H1 (cell line): ENCODE measurements around the gene MTF1. TPM values are rescaled to one million over a fixed set of nuclear protein-coding genes. Genes with fewer than 3 reads are reported as not detected.

Experiments used
- CTCF ChIA-PET: fragments of 300-600 bp; sonication (Branson Sonifier 250); formaldehyde crosslinking; loops from one replicate; lab custom pipeline; 2021; ENCODE audit not compliant: partially characterized antibody; lab: Charles Lee
- POLR2A ChIA-PET: fragments of 300-600 bp; sonication (Branson Sonifier 250); formaldehyde crosslinking; loops from one replicate; lab custom pipeline; 2021; ENCODE audit warnings: inconsistent platforms; ENCODE audit not compliant: partially characterized antibody; lab: Charles Lee
- DNase-seq, 2 experiments: peaks; one replicate each; pipeline versions ENCODE4 v3.0.0 to v3.0.0-alpha.2; 2010 to 2022; ENCODE audit warnings: low spot score in 2 of 2, low read depth in 1 of 2, mixed read lengths in 1 of 2
- FAIRE-seq: peaks from 2 replicates; lab custom pipeline; 2011; peaks lifted over from hg19 to GRCh38; lab: Jason Lieb, UNC
- H2AFZ ChIP-seq: 2 replicates; pipeline ENCODE4 v1.8.1; 2012; ENCODE audit warnings: low read length, inconsistent platforms
- H2AK5ac ChIP-seq: 2 replicates; pipeline ENCODE4 v1.6.1; 2013; ENCODE audit warnings: low read depth, low read length
- H2BK120ac ChIP-seq: replicated peaks from 2 replicates; pipeline ENCODE3; 2013; ENCODE audit warnings: low read depth, low read length, inconsistent platforms
- H2BK12ac ChIP-seq: 2 replicates; pipeline ENCODE4 v1.6.1; 2013; ENCODE audit warnings: low read depth, low read length
- H2BK15ac ChIP-seq: 2 replicates; pipeline ENCODE4 v1.6.1; 2013; ENCODE audit warnings: low read length
- H2BK20ac ChIP-seq: 2 replicates; pipeline ENCODE4 v1.6.1; 2013; ENCODE audit warnings: low read length
- H2BK5ac ChIP-seq: 2 replicates; pipeline ENCODE4 v1.6.1; 2013; ENCODE audit warnings: low read depth, low read length
- H3K14ac ChIP-seq: 2 replicates; pipeline ENCODE4 v1.6.1; 2013; ENCODE audit warnings: inconsistent platforms; ENCODE audit not compliant: insufficient read length
- H3K18ac ChIP-seq: 2 replicates; pipeline ENCODE4 v1.6.1; 2013; ENCODE audit warnings: low read length; ENCODE audit errors: extremely low read depth
- H3K23ac ChIP-seq: 2 replicates; pipeline ENCODE4 v1.6.1; 2013; ENCODE audit warnings: inconsistent platforms; ENCODE audit not compliant: insufficient read length
- H3K23me2 ChIP-seq: 2 replicates; pipeline ENCODE4 v1.6.1; 2013; ENCODE audit warnings: low read depth, low read length
- H3K27ac ChIP-seq: 2 replicates; pipeline ENCODE4 v1.6.1; 2011; ENCODE audit warnings: low read depth, low read length, inconsistent platforms
- H3K27me3 ChIP-seq, 4 experiments: replicated peaks in 1 of 4; 1 replicate in 1 of 4; 2 replicates in 3 of 4; pipeline versions ENCODE4 v1.6.1 to v1.8.1; 2011 to 2013; ENCODE audit warnings: low read length in 3 of 4, mild to moderate bottlenecking in 3 of 4, inconsistent platforms in 2 of 4, mixed read lengths in 2 of 4, moderate library complexity in 1 of 4; ENCODE audit not compliant: control insufficient read depth in 3 of 4, insufficient read depth in 3 of 4; ENCODE audit errors: extremely low read depth in 1 of 4
- H3K36me3 ChIP-seq, 4 experiments: 2 replicates each; pipeline versions ENCODE4 v1.6.1 to v1.8.1; 2011 to 2013; ENCODE audit warnings: mild to moderate bottlenecking in 4 of 4, low read length in 3 of 4, moderate library complexity in 2 of 4, control low read depth in 1 of 4, inconsistent platforms in 1 of 4; ENCODE audit not compliant: insufficient read depth in 4 of 4, control insufficient read depth in 2 of 4
- H3K4ac ChIP-seq: replicated peaks from 2 replicates; pipeline ENCODE3; 2013; ENCODE audit warnings: low read length, low read depth, mixed read lengths, inconsistent platforms; ENCODE audit not compliant: insufficient read length
- H3K4me1 ChIP-seq, 4 experiments: replicated peaks in 1 of 4; 1 replicate in 1 of 4; 2 replicates in 3 of 4; pipeline versions ENCODE4 v1.6.1 to v1.8.1; 2011 to 2013; ENCODE audit warnings: low read length in 3 of 4, inconsistent platforms in 2 of 4, mixed read lengths in 1 of 4; ENCODE audit not compliant: insufficient read depth in 4 of 4, control insufficient read depth in 3 of 4
- H3K4me2 ChIP-seq, 2 experiments: 2 replicates each; pipeline versions ENCODE4 v1.6.1 to v1.8.1; 2011 to 2013; ENCODE audit warnings: low read depth in 2 of 2, low read length in 2 of 2, control low read depth in 1 of 2, inconsistent platforms in 1 of 2, mild to moderate bottlenecking in 1 of 2; ENCODE audit not compliant: insufficient read depth in 1 of 2
- H3K4me3 ChIP-seq, 4 experiments: fragments of 200-600, 300-600 bp in 1 of 4; sonication (generic), shearing (Covaris generic), sonication (Bioruptor Twin) in 1 of 4; 2 replicates each; pipeline versions ENCODE4 v1.5.1 to v1.8.1; 2011 to 2016; ENCODE audit warnings: low read length in 4 of 4, low read depth in 3 of 4, control low read depth in 2 of 4, inconsistent platforms in 2 of 4, mild to moderate bottlenecking in 2 of 4, mixed read lengths in 1 of 4, moderate library complexity in 1 of 4; ENCODE audit not compliant: insufficient read depth in 2 of 4; ENCODE audit errors: extremely low read depth in 1 of 4
- H3K56ac ChIP-seq: replicated peaks from 2 replicates; pipeline ENCODE3; 2013; ENCODE audit warnings: low read depth, mild to moderate bottlenecking, mixed read lengths, low read length, inconsistent platforms; ENCODE audit not compliant: insufficient read length
- H3K79me1 ChIP-seq: 2 replicates; pipeline ENCODE4 v1.6.1; 2013; ENCODE audit warnings: low read depth, low read length, control low read depth
- H3K79me2 ChIP-seq, 2 experiments: 2 replicates each; pipeline versions ENCODE4 v1.6.1 to v1.8.1; 2012 to 2013; ENCODE audit warnings: low read length in 2 of 2, mild to moderate bottlenecking in 2 of 2, inconsistent platforms in 1 of 2; ENCODE audit not compliant: insufficient read depth in 2 of 2, control insufficient read depth in 1 of 2
- H3K9ac ChIP-seq, 4 experiments: replicated peaks in 1 of 4; 1 replicate in 1 of 4; 2 replicates in 3 of 4; pipeline versions ENCODE4 v1.6.1 to v1.8.1; 2011 to 2013; ENCODE audit warnings: low read depth in 3 of 4, low read length in 3 of 4, control low read depth in 2 of 4, mild to moderate bottlenecking in 2 of 4, moderate library complexity in 2 of 4, inconsistent platforms in 1 of 4; ENCODE audit errors: extremely low read depth in 1 of 4
- H3K9me3 ChIP-seq, 2 experiments: 2 replicates each; pipeline versions ENCODE4 v1.6.1 to v1.8.1; 2012 to 2013; ENCODE audit warnings: mild to moderate bottlenecking in 2 of 2, moderate library complexity in 2 of 2, control low read depth in 1 of 2, inconsistent platforms in 1 of 2, low read depth in 1 of 2, low read length in 1 of 2, mixed read lengths in 1 of 2; ENCODE audit not compliant: insufficient read depth in 2 of 2
- H4K20me1 ChIP-seq, 2 experiments: replicated peaks in 1 of 2; 2 replicates each; pipeline versions ENCODE3 to v1.8.1; 2011 to 2013; ENCODE audit warnings: inconsistent platforms in 2 of 2, low read length in 2 of 2, mild to moderate bottlenecking in 1 of 2; ENCODE audit not compliant: insufficient read depth in 2 of 2, control insufficient read depth in 1 of 2
- H4K5ac ChIP-seq: 2 replicates; pipeline ENCODE4 v1.6.1; 2013; ENCODE audit warnings: low read length, low read depth, mixed read lengths, inconsistent platforms; ENCODE audit not compliant: insufficient read length
- H4K8ac ChIP-seq: 2 replicates; pipeline ENCODE4 v1.8.0; 2013; ENCODE audit warnings: mild to moderate bottlenecking, moderate library complexity, low read length, inconsistent platforms; ENCODE audit not compliant: insufficient read depth; ENCODE audit errors: extremely low read depth
- H4K91ac ChIP-seq: replicated peaks from 2 replicates; pipeline ENCODE3; 2013; ENCODE audit warnings: low read length, mixed read lengths, inconsistent platforms; ENCODE audit not compliant: insufficient read length
- CEBPB ChIP-seq: IDR thresholded peaks from 2 replicates; pipeline ENCODE4 v1.6.1; 2012; ENCODE audit warnings: low read depth, low read length
- FOSL1 ChIP-seq: IDR thresholded peaks from 2 replicates; pipeline ENCODE4 v1.6.1; 2011; ENCODE audit warnings: mild to moderate bottlenecking, low read depth, low read length, moderate library complexity; ENCODE audit not compliant: insufficient read depth
- JUN ChIP-seq: IDR thresholded peaks from 2 replicates; pipeline ENCODE4 v1.6.1; 2011; ENCODE audit warnings: low read depth, mild to moderate bottlenecking, improper control_type of control experiment, low read length
- RBBP5 ChIP-seq: IDR thresholded peaks from 2 replicates; pipeline ENCODE4 v1.7.1; 2012; ENCODE audit warnings: low read depth, mild to moderate bottlenecking, inconsistent platforms, low read length, moderate library complexity, borderline replicate concordance
- SIN3A ChIP-seq, 2 experiments: IDR thresholded peaks in 1 of 2; conservative IDR thresholded peaks in 1 of 2; 2 replicates each; pipeline ENCODE4 v1.6.1; 2011 to 2012; ENCODE audit warnings: low read length in 2 of 2, improper control_type of control experiment in 1 of 2, low read depth in 1 of 2, mild to moderate bottlenecking in 1 of 2
- TEAD4 ChIP-seq: IDR thresholded peaks from 2 replicates; pipeline ENCODE4 v1.6.1; 2012; ENCODE audit warnings: low read depth, low read length, inconsistent platforms, mixed read lengths
- YY1 ChIP-seq: IDR thresholded peaks from 2 replicates; pipeline ENCODE4 v1.6.1; 2011; ENCODE audit warnings: low read depth, mild to moderate bottlenecking, low read length
- ZNF274 ChIP-seq: IDR thresholded peaks from 2 replicates; pipeline ENCODE4 v1.7.0; 2012; ENCODE audit warnings: low read length, borderline replicate concordance; ENCODE audit errors: extremely low read depth
- WGBS, 2 experiments: shearing (Covaris generic) in 1 of 2; methylation state at CpG; one replicate each; pipeline versions ENCODE4 v1.1.6 to v1.1.7; 2013 to 2015; ENCODE audit warnings: low lambda C conversion rate in 2 of 2, mixed read lengths in 2 of 2, inconsistent platforms in 1 of 2, low coverage in 1 of 2, missing lambda C conversion rate in 1 of 2; ENCODE audit not compliant: insufficient replicate concordance in 2 of 2, insufficient coverage in 1 of 2, insufficient read length in 1 of 2; ENCODE audit errors: extremely low coverage in 1 of 2, missing lambda C conversion rate in 1 of 2; 5-methylcytosine and 5-hydroxymethylcytosine counted together
- polyA plus RNA-seq, 7 experiments: library from polyadenylated mRNA; depleted of rRNA in 3 of 7; stranded (reverse) in 5 of 7; unstranded in 2 of 7; fragments of >200 nt in 5 of 7; fragments of 200-250 nt in 2 of 7; gene quantifications; 1 replicate in 5 of 7; 2 replicates in 1 of 7; 4 replicates in 1 of 7; pipeline versions ENCODE4 v1.2.1 to v1.2.3, GENCODE V29; 2011 to 2013; ENCODE audit warnings: missing spikeins in 2 of 7, mixed read lengths in 2 of 7
- total RNA-seq: library from RNA; stranded (reverse); fragmentation: NEBNext Ultra II Directional; extraction: Animal tissue kit (Norgen Biotek cat#: 25700); gene quantifications from 2 replicates; pipeline ENCODE4 v1.2.1, GENCODE V29; 2021

The MTF1 gene
- total and polyA plus RNA-seq, 2 of the 8 experiments (the other 6 are each of a cell fraction or from before 2014, with no cell fraction given): 4.0 to 15.5 TPM

DNA sequence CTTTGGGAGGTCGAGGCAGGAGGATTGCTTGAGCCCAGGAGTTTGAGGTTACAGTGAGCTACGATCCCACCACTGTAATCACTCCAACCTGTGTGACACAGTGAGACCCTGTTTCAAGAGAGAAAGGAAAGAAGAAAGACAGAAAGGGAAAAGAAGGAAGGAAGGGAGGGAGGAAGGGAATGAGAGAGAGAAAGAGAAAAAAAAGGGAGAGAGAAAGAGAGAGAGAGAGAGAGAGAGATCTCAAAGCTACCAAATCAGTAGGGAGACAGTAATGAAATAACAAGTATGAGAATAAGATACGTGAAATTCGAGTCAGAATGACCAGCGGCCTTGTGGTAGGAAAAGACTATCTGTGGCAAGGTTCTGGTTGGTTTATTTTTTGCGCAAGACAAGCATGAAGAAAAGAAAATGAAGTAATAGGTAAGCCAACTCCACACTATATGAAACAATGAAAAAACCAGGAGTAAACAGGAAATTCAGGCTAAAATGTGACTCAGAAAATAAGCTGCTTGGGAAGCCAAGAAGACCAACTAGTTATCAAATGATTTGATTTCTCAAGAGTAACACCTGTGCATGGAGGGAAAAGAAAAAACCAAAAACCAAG is 8.9 kb downstream of the MTF1 start:
- ChIA-PET CTCF (interaction anchor here (0.8 to 2.4 kb wide), 6 partner anchors 10 to 176 kb away, joined by 3 to 22 read pairs (median 4); partner anchors contain the start of gene MTF1), POLR2A (interaction anchor here (1.1 kb wide), 1 partner anchor 9 kb away, joined by 7 read pairs; the partner anchor contains the start of gene MTF1)
- H3K9ac ChIP-seq: no peak overlapping the region
- no peak overlapping the region for H4K91ac ChIP-seq
- no peak overlapping the region for H2BK5ac ChIP-seq
- H3K4me1 ChIP-seq: no peaks in the 10 kb centered on the region
- H2AK5ac ChIP-seq: no peak overlapping the region
- DNase-seq (no peak), FAIRE-seq (no peak)
- no peak overlapping the region for H3K27ac ChIP-seq
- H2BK12ac ChIP-seq: no peak overlapping the region
- H3K27me3 ChIP-seq: no peaks in the 10 kb centered on the region
- no peak overlapping the region for H3K4me3 ChIP-seq
- no peak overlapping the region for H2BK120ac ChIP-seq
- no peak overlapping the region for H3K18ac ChIP-seq
- H4K5ac ChIP-seq: no peak overlapping the region
- H3K14ac ChIP-seq: no peak overlapping the region
- no peak overlapping the region for H4K8ac ChIP-seq
- no peak overlapping the region for H2BK20ac ChIP-seq
- H3K4me2 ChIP-seq: no peak overlapping the region
- H3K56ac ChIP-seq: no peak overlapping the region
- H3K9me3 ChIP-seq: no peaks in the 10 kb centered on the region
- WGBS, 2 experiments: 92% methylated on average over 6 of the region's 6 CpGs; no CpG with 5 or more reads in 1 of the 2 experiments
- no peaks in the 10 kb centered on the region for H3K23me2 ChIP-seq
- peaks cover 0 to 6% of the 10 kb centered on the region in 2 experiments for H4K20me1 ChIP-seq
- peaks cover 0 to 7% (median 2%) of the 10 kb centered on the region in 4 experiments; a peak in 3 of 8 replicates for H3K36me3 ChIP-seq
- no peak overlapping the region for H3K23ac ChIP-seq
- no peak overlapping the region for H2AFZ ChIP-seq
- no peak overlapping the region for H3K4ac ChIP-seq
- H2BK15ac ChIP-seq: no peak overlapping the region
- peaks cover 12% of the 10 kb centered on the region for H3K79me1 ChIP-seq
- peaks cover 0 to 46% of the 10 kb centered on the region in 2 experiments; a peak in 2 of 4 replicates for H3K79me2 ChIP-seq
- TF ChIP-seq RBBP5: no peak
- TF ChIP-seq YY1: no peak
- no peak for TF ChIP-seq ZNF274
- TF ChIP-seq JUN: no peak
- TF ChIP-seq CEBPB: no peak
- no peak for TF ChIP-seq TEAD4
- no peak for TF ChIP-seq SIN3A (conservative IDR thresholded peaks at IDR 0.05 in 1 of 2, IDR thresholded peaks at IDR 0.05 in 1 of 2; ENCODE audit: low read depth in 1 of 2, low read length in 2 of 2)
- no peak for TF ChIP-seq FOSL1
- TF ChIP-seq, all 59 proteins: peak for 0
